Fibroblast of the aortic adventitia (primary cell): Measurements from ENCODE around the gene NEO1. TPM values are rescaled to one million over a fixed set of nuclear protein-coding genes. Genes with fewer than 3 reads are reported as not detected.

Experiments
- DNase-seq: peaks from one replicate; pipeline ENCODE4 v3.0.0-alpha.2; 2010; ENCODE audit warnings: low read depth
- H3K4me3 ChIP-seq: 2 replicates; pipeline ENCODE4 v1.5.1; 2011; ENCODE audit warnings: low read depth, mild to moderate bottlenecking, control low read depth, low read length, moderate library complexity
- CTCF ChIP-seq: IDR thresholded peaks from 2 replicates; pipeline ENCODE4 v1.5.1; 2011; ENCODE audit warnings: mild to moderate bottlenecking, low read length, control low read depth, inconsistent platforms; ENCODE audit not compliant: insufficient read depth
- small RNA-seq: library from RNA; depleted of rRNA; stranded (forward); fragments of <200 nt; gene quantifications from one replicate; pipeline ENCODE3, GENCODE V24; 2012
- total RNA-seq: library from RNA; depleted of rRNA; stranded (reverse); fragments of >200 nt; gene quantifications from 2 replicates; pipeline ENCODE4 v1.2.3, GENCODE V29; 2012; ENCODE audit warnings: low replicate concordance

The NEO1 gene
- total RNA-seq, 1 donor, result 26.2 TPM

- TF ChIP-seq CTCF, result no peak
- DNase-seq, result no peak
- no peak overlapping the region for H3K4me3 ChIP-seq
Observed at GRCh38 chr15:73353734-73354133, 301.5 kb downstream of the NEO1 start.

- TF ChIP-seq CTCF, result no peak
- DNase-seq, result no peak
- no peak overlapping the region for H3K4me3 ChIP-seq
Observed at GRCh38 chr15:73354241-73354640, 302.0 kb downstream of the NEO1 start.

Small RNA genes lying within 50 kb of the gene (small RNA-seq; reads per million reads assigned to genes)
- gene FKBP1AP2, result not detected
